NB4 (cell line): ENCODE results near the gene GLYATL1.

Experiments used
- DNase-seq: peaks from one replicate; pipeline ENCODE4 v3.0.0; 2010; ENCODE audit warnings: low read depth
- H3K4me3 ChIP-seq: one replicate; pipeline ENCODE4 v1.5.1; 2011; ENCODE audit warnings: mild to moderate bottlenecking, low read depth, low read length, moderate library complexity
- MAX ChIP-seq: IDR thresholded peaks from 2 replicates; pipeline ENCODE4 v1.6.1; 2011; ENCODE audit warnings: low read depth, low read length
- MYC ChIP-seq: IDR thresholded peaks from 2 replicates; pipeline ENCODE4 v1.6.1; 2011; ENCODE audit warnings: low read depth, low read length
- POLR2A ChIP-seq: IDR thresholded peaks from 2 replicates; pipeline ENCODE4 v1.6.1; 2011; ENCODE audit warnings: mild to moderate bottlenecking; ENCODE audit not compliant: insufficient read length; ENCODE audit errors: extremely low read depth
- TF ChIP-seq, protein P1 (sequence below): IDR thresholded peaks from one replicate; pipeline ENCODE4 v1.5.1; 2012; ENCODE audit warnings: low read depth, low read length

GLYATL1 gene

DNA sequence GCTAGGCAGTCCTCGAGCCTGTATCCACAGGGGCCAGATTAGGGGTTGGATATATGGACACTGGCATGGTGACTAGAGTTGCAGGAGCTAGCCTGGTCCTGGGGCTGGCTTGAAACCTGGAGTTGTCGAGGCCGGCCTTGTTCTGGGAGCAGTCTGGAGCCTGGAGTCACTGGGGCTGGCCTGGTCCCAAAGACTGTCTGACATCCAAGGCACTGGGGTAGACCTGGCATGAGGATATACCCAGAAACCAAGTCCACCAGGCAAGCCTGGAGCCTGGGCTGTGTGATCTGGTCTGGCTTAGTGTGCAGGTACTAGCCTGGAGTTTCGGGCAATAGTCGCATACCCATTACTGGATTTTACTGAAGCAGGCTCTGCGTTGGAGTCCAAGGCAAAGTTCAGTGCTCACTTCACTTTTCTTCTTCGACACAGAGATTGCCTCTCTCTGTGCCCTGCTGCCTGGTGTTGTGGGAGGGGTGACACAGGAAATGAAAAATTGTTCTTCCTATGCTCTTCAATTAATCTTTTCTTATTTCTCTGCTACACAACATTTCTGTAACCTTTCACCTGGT, 4.3 kb upstream of the GLYATL1 start:
- DNase-seq, result no peak
- TF ChIP-seq, protein P1, sequence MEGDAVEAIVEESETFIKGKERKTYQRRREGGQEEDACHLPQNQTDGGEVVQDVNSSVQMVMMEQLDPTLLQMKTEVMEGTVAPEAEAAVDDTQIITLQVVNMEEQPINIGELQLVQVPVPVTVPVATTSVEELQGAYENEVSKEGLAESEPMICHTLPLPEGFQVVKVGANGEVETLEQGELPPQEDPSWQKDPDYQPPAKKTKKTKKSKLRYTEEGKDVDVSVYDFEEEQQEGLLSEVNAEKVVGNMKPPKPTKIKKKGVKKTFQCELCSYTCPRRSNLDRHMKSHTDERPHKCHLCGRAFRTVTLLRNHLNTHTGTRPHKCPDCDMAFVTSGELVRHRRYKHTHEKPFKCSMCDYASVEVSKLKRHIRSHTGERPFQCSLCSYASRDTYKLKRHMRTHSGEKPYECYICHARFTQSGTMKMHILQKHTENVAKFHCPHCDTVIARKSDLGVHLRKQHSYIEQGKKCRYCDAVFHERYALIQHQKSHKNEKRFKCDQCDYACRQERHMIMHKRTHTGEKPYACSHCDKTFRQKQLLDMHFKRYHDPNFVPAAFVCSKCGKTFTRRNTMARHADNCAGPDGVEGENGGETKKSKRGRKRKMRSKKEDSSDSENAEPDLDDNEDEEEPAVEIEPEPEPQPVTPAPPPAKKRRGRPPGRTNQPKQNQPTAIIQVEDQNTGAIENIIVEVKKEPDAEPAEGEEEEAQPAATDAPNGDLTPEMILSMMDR, result no peak
- TF ChIP-seq POLR2A (no peak), MAX (no peak), MYC (no peak)
- no peak overlapping the region for H3K4me3 ChIP-seq

DNA sequence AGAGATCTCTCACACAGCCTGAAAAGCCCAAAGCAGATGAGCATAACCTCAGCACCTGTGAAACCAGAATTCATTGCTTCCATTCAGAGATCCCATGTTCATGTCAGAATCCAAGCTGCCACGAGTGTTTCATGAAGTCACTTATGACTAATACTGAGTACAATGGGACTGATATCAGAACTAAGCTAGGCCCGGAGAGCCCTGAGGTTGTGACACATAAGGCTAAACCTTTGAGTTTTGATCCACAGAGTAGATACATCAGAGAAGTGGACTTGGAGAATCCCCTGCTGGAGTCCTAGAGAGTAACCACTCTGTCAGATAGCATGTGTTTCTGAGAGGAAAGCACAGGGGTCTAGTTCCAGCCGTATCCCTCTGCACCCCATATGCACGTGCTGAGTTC, 890 bp upstream of the GLYATL1 start:
- TF ChIP-seq, protein P1, result no peak
- TF ChIP-seq MAX (no peak), POLR2A (no peak), MYC (no peak)
- DNase-seq, result no peak
- no peak overlapping the region for H3K4me3 ChIP-seq

DNA sequence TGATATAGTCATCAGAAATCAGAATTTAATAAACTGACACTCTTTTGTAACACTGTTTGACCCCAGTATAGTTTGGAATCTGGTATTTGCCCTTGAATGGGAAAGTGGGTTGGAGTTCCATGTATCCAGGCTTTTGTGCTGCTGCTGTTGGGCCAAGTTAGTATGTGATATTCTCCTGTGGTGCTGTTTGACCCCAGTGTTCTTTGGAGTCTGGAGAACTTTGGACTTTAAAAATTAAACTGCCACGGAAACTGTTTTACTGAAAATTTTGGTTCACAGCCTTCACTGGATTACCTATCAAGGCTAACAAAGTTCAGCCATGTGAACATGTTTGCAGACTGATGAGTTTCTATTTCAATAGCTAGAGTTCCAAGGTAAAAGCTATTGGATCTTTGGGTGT, 740 bp downstream of the GLYATL1 start:
- DNase-seq, result no peak
- TF ChIP-seq, protein P1, result no peak
- TF ChIP-seq MYC (no peak), POLR2A (no peak), MAX (no peak)
- H3K4me3 ChIP-seq, result no peak overlapping the region

DNA sequence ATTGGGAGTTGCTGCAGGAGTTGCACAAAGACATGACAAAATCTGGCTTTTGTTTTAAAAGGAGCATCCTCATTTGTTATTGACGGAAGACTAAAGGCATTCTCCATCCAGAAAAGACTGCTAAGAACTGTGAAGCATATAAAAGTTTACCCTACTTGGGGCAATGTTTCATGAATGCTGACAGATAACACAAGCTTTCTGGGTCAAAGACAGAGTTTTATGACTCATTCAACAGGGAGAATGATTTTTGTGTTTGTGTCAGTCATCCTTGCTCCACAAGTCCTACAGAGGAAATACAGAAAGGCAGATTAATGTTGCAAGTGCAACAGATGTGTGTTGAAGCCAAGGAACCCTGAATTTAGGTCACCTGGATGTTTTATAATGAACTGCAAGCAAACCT, 2.5 kb downstream of the GLYATL1 start:
- no peak for TF ChIP-seq MAX
- no peak for TF ChIP-seq POLR2A
- no peak for TF ChIP-seq MYC
- TF ChIP-seq, protein P1, result no peak
- DNase-seq, result no peak
- no peak overlapping the region for H3K4me3 ChIP-seq

- DNase-seq, result no peak
- H3K4me3 ChIP-seq, result no peak overlapping the region
- TF ChIP-seq MAX (no peak), POLR2A (no peak), MYC (no peak)
- TF ChIP-seq, protein P1, result no peak
Measured at GRCh38 chr11:58945663-58946062, 6.4 kb downstream of the GLYATL1 start.

GRCh38 chr11:58949184-58949583, 9.9 kb downstream of the GLYATL1 start:
- TF ChIP-seq MAX (no peak), MYC (no peak), POLR2A (no peak)
- TF ChIP-seq, protein P1, result no peak
- H3K4me3 ChIP-seq, result no peak overlapping the region
- DNase-seq, result no peak
